ENCODE results near the gene SYNDIG1. TPM values are rescaled to one million over a fixed set of nuclear protein-coding genes. Genes with fewer than 3 reads are reported as not detected.

The SYNDIG1 gene
- total RNA-seq, 6 donors from 2014 or later = 0.30 to 0.37 (median 0.34) TPM; not detected in 3

- Histone ChIP-seq H3K27me3 (no peaks in the 10 kb centered on the region), H3K27ac (no peak overlapping the region), H3K4me3 (no peak overlapping the region), H3K36me3 (no peaks in the 10 kb centered on the region), H3K4me1 (no peaks in the 10 kb centered on the region), H3K9me3 (no peaks in the 10 kb centered on the region)
- DNase-seq (no peak), ATAC-seq (ENCODE audit: low FRiP score in 2 of 2) (no peak)
- TF ChIP-seq, protein P1, sequence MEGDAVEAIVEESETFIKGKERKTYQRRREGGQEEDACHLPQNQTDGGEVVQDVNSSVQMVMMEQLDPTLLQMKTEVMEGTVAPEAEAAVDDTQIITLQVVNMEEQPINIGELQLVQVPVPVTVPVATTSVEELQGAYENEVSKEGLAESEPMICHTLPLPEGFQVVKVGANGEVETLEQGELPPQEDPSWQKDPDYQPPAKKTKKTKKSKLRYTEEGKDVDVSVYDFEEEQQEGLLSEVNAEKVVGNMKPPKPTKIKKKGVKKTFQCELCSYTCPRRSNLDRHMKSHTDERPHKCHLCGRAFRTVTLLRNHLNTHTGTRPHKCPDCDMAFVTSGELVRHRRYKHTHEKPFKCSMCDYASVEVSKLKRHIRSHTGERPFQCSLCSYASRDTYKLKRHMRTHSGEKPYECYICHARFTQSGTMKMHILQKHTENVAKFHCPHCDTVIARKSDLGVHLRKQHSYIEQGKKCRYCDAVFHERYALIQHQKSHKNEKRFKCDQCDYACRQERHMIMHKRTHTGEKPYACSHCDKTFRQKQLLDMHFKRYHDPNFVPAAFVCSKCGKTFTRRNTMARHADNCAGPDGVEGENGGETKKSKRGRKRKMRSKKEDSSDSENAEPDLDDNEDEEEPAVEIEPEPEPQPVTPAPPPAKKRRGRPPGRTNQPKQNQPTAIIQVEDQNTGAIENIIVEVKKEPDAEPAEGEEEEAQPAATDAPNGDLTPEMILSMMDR (IDR thresholded peaks at IDR 0.05) = no peak
- no peak for TF ChIP-seq POLR2A (IDR thresholded peaks at IDR 0.05)
- no peak for TF ChIP-seq EP300 (IDR thresholded peaks at IDR 0.05)
- TF ChIP-seq POLR2AphosphoS5 (IDR thresholded peaks at IDR 0.05) = no peak
- 44 to 57% methylated on average over 7 of the region's 7 CpGs for WGBS, 2 donors
These were observed 24.8 kb upstream of the SYNDIG1 start for GRCh38 chr20:24444526-24445190.

GRCh38 chr20:24445510-24446170, 23.8 kb upstream of the SYNDIG1 start:
- ATAC-seq (ENCODE audit: low FRiP score in 2 of 2) (no peak), DNase-seq (no peak)
- H3K27ac ChIP-seq = no peak overlapping the region
- H3K4me1 ChIP-seq = no peaks in the 10 kb centered on the region
- no peaks in the 10 kb centered on the region for H3K27me3 ChIP-seq
- TF ChIP-seq EP300 (IDR thresholded peaks at IDR 0.05) = no peak
- TF ChIP-seq POLR2A (IDR thresholded peaks at IDR 0.05) = no peak
- no peak for TF ChIP-seq POLR2AphosphoS5 (IDR thresholded peaks at IDR 0.05)
- TF ChIP-seq, protein P1 (IDR thresholded peaks at IDR 0.05) = no peak
- 20 to 44% methylated on average over 3 to 7 of the region's 11 CpGs for WGBS, 2 donors
- H3K9me3 ChIP-seq = no peaks in the 10 kb centered on the region
- H3K4me3 ChIP-seq = no peak overlapping the region
- H3K36me3 ChIP-seq = no peaks in the 10 kb centered on the region

DNA sequence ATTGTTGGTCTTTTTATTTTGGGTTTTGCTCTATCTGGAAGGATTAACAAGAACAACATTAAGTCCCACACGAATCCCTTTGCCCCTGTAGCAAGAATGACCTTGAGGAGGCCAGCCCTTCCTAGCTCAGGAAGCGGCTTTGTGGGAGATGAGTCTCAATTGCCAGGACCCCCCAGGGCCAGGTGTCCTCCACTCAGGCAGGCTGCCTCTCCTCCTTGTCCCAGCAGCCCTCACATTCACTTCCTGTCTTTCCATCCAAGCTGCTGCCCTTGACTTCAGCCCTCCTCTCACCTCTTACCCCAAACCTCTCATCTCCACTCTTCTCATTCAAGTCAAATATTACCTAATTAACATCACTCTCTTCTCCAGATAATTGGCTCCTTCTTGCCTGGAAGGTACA, 22.6 kb upstream of the SYNDIG1 start:
- TF ChIP-seq POLR2AphosphoS5 (IDR thresholded peaks at IDR 0.05) = no peak
- TF ChIP-seq POLR2A (IDR thresholded peaks at IDR 0.05) = no peak
- no peak for TF ChIP-seq EP300 (IDR thresholded peaks at IDR 0.05)
- WGBS, 2 donors = 77% methylated on average over 2 of the region's 2 CpGs
- Histone ChIP-seq H3K4me1 (no peaks in the 10 kb centered on the region), H3K27ac (no peak overlapping the region), H3K4me3 (no peak overlapping the region), H3K27me3 (no peaks in the 10 kb centered on the region), H3K36me3 (no peaks in the 10 kb centered on the region), H3K9me3 (no peaks in the 10 kb centered on the region)
- ATAC-seq (ENCODE audit: low FRiP score in 2 of 2) = no peak
- no peak for DNase-seq

GRCh38 chr20:24448170-24448569, 21.3 kb upstream of the SYNDIG1 start:
- H3K9me3 ChIP-seq = no peaks in the 10 kb centered on the region
- DNase-seq (no peak), ATAC-seq (ENCODE audit: low FRiP score in 2 of 2) (no peak)
- H3K4me1 ChIP-seq = no peaks in the 10 kb centered on the region
- no peak overlapping the region for H3K4me3 ChIP-seq
- H3K27ac ChIP-seq = no peak overlapping the region
- 61 to 68% methylated on average over 7 of the region's 7 CpGs for WGBS, 2 donors
- peaks cover 0 to 4% (median 0%) of the 10 kb centered on the region in 4 donors for H3K27me3 ChIP-seq
- H3K36me3 ChIP-seq = no peaks in the 10 kb centered on the region
- TF ChIP-seq POLR2AphosphoS5 (IDR thresholded peaks at IDR 0.05) (no peak), POLR2A (IDR thresholded peaks at IDR 0.05) (no peak), EP300 (IDR thresholded peaks at IDR 0.05) (no peak)
- TF ChIP-seq, protein P1 (IDR thresholded peaks at IDR 0.05) = no peak

GRCh38 chr20:24449026-24449720, 20.3 kb upstream of the SYNDIG1 start:
- no peak for ATAC-seq (ENCODE audit: low FRiP score in 2 of 2)
- Histone ChIP-seq H3K9me3 (no peaks in the 10 kb centered on the region), H3K27me3 (peaks cover 0 to 4% (median 0%) of the 10 kb centered on the region in 4 donors), H3K4me3 (no peak overlapping the region), H3K27ac (no peak overlapping the region), H3K36me3 (no peaks in the 10 kb centered on the region), H3K4me1 (no peaks in the 10 kb centered on the region)
- DNase-seq = no peak
- 80 to 88% methylated on average over 9 of the region's 9 CpGs for WGBS, 2 donors
- TF ChIP-seq EP300 (IDR thresholded peaks at IDR 0.05) (no peak), POLR2AphosphoS5 (IDR thresholded peaks at IDR 0.05) (no peak), POLR2A (IDR thresholded peaks at IDR 0.05) (no peak)
- TF ChIP-seq, protein P1 (IDR thresholded peaks at IDR 0.05) = no peak
